ENCODE data around the gene MAPKAPK2.
"Not testable (repeated sequence)": the region's sequence is repeated elsewhere in the genome, so short reads cannot be mapped to it uniquely, and the experiment has no call there.

The MAPKAPK2 gene

DNA sequence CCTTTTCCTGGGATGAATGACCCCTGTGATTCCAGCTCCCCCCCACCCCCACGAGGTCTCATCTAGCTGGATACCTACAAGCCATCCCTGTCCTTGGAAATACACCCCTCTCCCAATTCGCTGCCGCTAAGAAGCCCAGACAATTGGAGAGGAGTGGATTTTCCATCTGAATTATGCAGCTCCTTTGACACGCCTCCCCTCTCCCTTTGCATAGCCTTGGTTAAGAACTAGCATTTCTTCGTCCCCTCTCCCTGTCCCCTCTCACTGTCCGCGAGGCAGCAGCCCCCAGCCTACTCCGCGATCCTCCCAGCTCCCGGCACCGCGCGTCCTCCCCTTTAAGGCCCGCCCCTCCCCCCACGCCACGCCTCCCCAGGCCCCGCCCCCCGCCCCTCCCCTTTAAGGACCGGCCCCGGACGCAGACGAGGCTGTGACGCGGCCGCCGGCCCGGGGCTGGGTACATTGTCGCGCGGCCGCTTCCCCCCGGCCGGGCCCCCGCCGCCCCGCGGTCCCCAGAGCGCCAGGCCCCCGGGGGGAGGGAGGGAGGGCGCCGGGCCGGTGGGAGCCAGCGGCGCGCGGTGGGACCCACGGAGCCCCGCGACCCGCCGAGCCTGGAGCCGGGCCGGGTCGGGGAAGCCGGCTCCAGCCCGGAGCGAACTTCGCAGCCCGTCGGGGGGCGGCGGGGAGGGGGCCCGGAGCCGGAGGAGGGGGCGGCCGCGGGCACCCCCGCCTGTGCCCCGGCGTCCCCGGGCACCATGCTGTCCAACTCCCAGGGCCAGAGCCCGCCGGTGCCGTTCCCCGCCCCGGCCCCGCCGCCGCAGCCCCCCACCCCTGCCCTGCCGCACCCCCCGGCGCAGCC lies at the start of gene MAPKAPK2:
Gene MAPKAPK2 (plus strand): TSS at position 428 of the 856 bp plus-strand sequence. CDS start 325 bp downstream, at position 753.
- DNase-seq (ENCODE audit: low read depth) = no peak

DNA sequence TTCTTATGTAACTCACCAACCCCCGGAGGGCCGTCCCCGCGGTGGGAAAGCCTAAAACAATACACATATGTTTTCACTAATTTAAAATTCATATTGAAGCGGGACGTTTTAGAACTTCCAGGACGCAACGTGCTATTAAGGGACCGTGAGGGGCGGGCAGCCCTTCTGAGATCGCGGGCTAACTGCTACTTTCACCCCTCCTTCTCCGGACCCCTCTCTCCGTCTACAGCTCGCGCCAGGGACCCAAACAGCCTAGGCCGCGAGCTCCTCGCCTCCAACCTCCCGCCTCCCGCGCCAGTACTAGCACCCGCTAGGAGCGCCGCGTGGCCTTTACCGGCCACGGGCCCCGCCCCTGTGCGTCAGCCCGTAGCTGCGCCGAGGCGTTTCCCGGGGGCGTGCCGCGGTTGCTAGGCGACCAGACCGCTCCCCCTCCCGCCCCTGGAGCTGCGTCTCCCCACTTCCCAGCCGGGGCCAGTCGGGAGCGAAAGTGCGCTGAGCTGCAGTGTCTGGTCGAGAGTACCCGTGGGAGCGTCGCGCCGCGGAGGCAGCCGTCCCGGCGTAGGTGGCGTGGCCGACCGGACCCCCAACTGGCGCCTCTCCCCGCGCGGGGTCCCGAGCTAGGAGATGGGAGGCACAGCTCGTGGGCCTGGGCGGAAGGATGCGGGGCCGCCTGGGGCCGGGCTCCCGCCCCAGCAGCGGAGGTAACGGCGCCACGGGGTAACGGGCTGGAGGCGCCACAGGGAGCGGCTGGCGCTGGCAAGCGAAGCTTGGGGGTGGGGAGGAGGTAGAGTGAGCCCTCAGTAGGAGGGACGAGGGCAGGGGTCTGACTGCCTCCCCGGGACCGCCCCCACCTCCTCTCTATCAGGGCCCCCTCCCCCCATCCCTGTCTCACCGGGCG lies 49.4 kb upstream of the MAPKAPK2 start, which contains the start of gene DYRK3:
Gene DYRK3 (plus strand): TSS at position 457 of the 898 bp plus-strand sequence. CDS start 168 bp downstream, at position 625.
- DNase-seq (ENCODE audit: low read depth) = peak; percentile 87

DNA sequence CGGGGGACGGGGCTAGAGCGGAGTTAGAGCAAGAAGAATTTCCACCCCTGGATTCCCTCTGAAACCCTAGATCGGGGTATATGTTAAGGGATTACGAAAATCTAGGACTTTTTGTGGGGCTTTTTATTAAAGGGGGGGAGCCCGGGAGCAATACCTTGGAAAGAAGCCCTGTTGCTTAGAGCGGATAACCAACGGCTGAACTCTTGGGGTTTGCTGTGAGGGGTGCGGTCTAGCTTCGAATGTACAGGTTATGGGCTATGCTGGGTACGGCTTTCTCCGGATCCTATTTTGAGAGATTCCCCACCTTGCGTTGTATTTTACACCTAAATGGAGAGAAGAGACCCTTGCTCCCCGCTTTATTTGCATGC lies 48.7 kb upstream of the MAPKAPK2 start:
- DNase-seq (ENCODE audit: low read depth) = no peak

DNA sequence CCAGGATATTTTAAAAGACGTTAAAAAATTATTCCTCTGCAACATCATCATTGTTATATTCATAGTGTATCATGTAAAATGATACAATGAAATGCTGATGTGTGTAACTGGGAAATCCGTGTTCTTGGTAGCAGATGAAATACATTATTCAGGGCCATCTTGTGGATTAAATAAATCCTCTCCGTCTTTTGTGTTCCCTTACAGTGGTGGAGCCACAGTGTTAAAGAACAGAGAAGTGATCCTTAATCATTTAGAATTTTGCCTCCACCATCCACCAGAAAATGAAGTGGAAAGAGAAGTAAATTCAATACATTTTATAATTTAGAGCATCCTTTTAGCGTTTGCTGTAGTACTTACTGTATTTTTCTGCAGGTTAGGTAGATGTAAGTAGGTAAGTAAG lies 48.0 kb upstream of the MAPKAPK2 start:
- no peak for DNase-seq (ENCODE audit: low read depth)

DNA sequence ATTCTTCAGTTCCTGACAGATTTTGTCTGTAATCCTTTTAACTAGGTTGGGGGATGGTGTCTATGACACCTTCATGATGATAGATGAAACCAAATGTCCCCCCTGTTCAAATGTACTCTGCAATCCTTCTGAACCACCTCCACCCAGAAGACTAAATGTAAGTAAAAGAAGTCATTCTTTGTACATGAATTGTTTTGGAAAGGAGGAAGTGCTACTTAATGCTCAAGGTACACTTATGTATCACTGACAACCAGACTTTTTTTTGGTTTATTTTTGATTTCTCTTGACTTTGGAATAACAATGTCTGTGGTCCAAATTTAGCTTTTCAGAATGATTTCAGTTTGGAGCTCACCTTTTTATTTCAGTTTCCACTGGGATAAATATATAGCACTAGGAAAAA lies 47.1 kb upstream of the MAPKAPK2 start:
- DNase-seq (ENCODE audit: low read depth) = no peak

DNA sequence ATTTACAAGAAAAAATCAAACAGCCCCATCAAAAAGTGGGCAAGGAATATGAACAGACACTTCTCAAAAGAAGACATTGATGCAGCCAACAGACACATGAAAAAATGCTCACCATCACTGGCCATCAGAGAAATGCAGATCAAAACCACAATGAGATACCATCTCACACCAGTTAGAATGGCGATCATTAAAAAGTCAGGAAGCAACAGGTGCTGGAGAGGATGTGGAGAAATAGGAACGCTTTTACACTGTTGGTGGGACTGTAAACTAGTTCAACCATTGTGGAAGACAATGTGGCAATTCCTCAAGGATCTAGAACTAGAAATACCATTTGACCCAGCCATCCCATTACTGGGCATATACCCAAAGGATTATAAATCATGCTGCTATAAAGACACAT lies 42.6 kb upstream of the MAPKAPK2 start:
- DNase-seq (ENCODE audit: low read depth) = not testable (repeated sequence)

DNA sequence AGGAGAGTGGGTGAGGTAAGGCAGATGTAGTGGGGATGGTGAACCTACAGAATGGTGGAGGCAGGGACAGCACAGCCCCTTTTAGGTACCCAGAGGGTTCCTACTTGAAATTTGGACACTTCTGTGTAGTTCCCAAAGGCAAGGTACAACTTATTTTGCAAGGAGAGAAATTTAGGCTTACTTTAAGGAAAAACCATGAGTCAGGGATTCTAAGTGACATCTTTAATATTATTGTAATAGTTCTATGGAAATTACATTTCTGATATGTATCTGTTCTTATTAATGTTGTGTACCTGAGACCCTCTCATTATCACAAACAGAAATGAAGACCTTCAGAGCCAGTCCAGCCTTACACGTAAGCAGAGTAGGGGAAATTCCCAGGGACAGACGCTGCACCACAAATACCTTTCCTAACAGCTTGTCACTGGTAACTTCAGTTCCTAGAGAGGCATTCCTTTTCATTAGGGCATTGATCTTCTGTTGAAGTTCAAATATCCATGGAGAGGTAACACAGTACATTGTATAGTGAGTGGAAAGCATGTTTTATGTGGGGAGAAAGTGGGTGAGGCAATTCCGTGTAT lies 41.5 kb upstream of the MAPKAPK2 start:
- DNase-seq (ENCODE audit: low read depth) = no peak

DNA sequence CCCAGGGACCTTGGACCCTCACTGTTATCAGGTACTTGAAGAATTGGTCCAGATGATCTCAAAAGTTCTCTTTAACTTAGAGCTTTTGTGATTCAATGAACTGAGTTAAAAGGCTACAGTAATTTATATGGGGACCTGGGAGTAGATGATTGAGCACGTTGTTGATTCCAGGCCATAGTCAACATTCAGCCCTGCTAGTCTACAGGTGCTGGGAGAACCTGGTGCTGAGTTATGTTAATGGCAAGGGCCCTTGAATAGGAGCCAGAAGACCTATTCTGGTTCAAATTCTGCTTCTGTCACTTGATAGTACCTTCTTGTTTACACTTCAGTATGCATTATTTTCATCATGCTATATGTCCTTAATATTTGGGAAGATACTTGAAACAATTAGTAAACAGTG lies 38.2 kb upstream of the MAPKAPK2 start:
- DNase-seq (ENCODE audit: low read depth) = no peak

DNA sequence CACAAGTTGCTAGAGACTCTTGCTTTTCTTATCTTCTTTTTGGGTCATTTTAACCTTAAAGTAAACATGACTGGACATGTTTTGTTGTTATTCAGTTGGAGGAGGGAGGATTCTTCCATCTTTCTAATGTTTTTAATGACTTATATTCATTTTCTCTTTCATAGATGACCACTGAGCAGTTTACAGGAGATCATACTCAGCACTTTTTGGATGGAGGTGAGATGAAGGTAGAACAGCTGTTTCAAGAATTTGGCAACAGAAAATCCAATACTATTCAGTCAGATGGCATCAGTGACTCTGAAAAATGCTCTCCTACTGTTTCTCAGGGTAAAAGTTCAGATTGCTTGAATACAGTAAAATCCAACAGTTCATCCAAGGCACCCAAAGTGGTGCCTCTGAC lies 37.5 kb upstream of the MAPKAPK2 start:
- no peak for DNase-seq (ENCODE audit: low read depth)

DNA sequence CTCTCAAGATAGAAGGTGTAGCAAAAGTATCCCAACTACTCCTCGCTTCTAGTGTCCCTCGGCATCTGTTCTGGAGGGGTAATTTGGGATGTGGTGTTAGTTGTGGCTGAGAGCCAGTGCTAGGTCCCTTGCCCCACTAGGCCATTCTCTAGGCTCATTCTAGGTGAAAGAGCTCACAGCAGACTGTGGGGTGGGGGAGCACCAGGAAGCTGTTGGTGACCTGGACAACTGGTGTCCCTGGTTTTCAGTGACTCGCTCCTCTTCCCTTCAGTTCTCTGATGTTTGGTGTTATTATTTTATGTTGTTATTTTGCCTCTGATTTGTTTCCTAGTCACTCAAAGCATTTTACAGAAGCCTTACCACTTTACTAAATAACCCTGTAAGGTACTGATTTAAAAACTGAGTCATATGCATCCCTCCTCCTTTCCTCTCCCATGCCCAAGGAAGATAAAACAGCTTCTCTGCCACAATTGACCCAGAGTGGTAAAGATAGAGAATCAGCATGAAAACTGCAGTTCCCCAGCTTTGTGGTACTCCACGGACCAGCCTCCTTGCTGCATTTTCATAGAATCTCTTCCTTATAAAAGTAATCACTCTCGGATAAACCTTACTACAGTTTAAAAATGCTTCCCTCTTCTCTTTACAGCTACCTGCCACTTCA lies 35.3 kb upstream of the MAPKAPK2 start:
- DNase-seq (ENCODE audit: low read depth) = no peak

DNA sequence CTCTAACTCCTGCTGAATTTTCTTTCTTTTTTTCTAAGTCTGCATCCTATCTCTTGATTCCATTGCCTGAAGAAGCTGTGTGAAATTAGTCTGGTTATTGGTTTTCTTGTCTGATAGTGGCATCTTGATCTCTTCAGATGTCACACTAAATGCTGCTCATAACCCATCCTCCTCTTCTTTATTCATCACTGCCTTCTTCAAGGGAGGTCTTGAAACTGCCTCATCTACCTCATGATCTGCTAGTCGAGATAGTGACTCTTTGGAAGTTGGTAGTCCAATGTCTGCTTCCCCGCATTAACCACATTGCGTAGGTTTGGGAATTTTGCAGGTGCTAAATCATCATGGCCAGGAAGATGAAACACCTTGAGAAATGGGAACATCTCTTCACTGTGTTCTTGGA lies 33.7 kb upstream of the MAPKAPK2 start:
- no peak for DNase-seq (ENCODE audit: low read depth)

DNA sequence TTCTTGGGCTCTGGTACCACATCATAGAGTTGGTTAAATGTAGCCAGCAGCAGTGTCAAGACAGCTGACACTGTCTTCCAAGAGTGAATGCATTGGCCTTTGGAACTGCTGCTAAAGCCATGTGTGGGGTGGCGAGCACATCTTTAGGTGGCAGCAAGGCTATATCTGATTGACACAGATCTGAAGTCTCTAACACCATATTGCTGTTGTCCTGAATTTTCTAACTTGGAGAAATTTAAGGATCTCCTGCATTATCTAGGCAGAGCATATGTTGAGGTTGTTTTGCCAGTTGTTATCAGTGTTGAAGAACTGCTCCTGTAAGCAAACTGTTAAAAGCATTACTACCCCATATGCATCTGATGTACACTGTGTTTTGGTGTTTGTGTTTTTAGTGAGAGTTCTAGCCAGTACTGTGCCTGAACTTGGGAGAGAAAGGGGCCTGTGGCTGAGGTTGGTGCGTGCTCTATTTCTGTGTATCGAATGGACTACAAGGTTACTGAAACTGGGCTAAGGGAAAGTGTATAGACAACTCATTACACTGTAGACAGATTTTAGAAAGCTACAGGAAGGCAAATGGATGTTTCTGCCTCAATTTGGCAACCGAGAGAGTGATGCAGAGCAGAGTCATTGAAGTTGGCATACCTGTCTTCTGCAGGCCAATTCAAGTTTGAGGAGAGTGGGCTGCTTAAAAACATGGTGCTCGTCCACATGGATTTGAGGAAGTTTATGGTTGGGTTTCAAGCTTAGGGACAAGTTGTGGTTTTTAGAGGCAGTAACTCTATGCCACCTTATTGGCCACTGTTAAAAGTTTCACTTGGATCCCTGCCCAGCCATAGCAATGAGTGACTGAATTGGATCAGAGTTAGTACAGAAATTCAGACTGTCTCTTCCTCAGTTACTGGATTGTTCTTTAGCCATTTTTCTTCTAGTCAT lies 32.5 kb upstream of the MAPKAPK2 start:
- DNase-seq (ENCODE audit: low read depth) = no peak

DNA sequence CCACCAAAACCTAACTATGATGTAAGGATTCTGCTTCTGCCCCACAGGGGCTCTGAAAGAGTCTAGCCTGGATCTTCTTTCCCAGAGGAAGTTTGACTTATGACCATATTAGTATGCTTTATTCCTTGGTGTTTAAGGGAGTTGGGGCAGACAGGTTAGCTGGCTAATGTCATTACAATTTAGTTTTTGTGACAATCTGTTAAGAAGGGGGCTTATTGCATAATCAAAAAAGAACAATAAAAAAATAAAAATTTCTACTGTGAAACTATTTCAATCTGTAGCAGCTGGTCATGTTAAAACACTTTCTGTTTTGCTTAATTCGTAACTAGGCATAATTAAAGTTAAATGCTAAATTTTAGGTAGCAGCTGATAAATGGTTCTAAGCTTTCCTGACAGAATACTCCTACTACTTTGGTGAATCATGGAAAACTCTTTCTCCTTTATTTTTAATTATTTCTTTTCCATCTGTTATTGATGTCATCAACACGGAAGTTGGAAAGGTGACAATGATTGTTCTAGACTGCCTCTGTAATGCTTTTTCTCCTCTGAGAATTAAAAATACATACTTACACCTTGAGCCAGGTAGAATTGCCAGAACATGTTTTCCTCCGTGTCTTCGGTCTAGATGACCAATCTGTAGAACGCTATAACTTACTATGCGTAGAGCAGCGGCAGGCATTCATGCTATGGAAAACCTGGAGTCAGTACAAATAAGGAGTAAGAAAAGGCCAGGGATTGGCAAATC lies 30.8 kb upstream of the MAPKAPK2 start:
- DNase-seq (ENCODE audit: low read depth) = no peak

DNA sequence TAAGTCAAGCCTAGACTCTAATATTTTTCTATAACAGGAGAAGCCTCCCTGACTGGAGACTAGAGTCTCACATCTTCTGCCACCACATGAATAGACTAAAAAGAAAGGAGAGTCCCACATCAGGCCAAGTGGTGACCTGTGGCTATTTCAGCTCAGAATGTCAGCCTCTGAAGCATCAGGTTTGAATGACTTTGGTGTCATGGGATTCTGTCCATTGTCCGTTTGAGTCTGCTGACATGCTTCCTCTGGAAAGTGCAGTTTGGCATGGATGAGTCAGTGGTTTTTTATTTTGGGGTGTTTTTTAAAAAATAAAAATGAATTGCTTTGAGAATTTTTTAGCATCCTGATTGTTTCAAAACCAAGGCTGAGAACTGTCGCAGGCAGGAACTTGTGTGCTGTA lies 29.9 kb upstream of the MAPKAPK2 start:
- DNase-seq (ENCODE audit: low read depth) = no peak

DNA sequence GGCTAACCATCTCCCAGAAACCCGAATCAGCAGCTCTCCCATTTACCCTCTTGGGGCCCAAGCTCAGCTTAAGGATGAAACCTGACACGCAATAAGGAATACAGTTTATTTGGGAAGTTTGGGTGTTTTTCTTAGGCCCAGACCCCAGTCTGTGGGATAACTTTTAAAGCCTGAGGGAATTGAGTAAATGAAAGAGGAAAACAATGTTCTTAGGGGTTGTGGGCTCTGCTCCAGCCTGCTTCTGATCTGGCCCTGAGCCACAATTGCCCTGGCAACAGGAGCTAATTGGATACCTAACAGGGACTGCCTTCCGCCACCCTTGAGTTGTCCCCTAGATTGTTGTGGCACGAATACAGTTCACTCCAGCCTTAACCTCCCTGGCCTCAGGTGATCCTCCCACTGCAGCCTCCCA lies 29.2 kb upstream of the MAPKAPK2 start:
- no peak for DNase-seq (ENCODE audit: low read depth)

DNA sequence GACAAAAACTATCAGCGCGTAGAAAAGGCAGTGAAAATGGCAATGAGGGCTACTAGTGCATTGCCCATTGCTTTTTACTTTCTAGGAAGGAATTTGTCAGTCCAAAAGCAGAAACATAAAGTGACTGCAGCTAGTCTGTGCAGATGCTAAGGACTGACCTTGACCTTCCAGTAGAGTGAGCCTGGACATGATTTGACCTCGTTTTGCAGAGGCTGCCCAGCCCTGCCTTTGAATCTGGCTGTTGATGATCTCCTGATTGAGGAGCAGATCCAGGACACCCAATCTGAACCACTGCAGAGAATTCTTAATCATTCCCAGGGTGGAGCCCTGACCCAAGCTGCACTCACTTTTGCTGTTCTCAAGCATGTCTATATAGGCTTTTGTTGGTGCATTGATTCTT lies 27.8 kb upstream of the MAPKAPK2 start:
- DNase-seq (ENCODE audit: low read depth) = no peak

DNA sequence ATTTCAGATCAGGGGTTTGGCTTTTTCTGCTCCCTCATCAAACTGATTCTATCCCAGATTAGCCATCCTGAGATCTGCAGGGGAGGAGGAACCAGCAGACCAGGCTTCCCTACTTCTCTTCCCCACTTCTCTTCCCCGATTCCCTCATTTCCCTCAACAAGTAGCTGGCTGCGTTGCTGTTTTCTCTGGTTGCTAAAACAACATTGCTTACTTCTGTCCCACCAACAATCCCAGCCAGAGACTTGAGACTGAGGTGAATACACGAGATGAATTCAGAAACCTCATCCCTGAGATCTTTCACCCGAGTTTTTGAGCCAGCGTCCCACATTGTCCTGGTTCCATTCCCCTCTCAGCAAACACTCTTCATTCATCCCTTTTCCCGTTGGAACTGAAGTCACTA lies 27.0 kb upstream of the MAPKAPK2 start:
- no peak for DNase-seq (ENCODE audit: low read depth)

DNA sequence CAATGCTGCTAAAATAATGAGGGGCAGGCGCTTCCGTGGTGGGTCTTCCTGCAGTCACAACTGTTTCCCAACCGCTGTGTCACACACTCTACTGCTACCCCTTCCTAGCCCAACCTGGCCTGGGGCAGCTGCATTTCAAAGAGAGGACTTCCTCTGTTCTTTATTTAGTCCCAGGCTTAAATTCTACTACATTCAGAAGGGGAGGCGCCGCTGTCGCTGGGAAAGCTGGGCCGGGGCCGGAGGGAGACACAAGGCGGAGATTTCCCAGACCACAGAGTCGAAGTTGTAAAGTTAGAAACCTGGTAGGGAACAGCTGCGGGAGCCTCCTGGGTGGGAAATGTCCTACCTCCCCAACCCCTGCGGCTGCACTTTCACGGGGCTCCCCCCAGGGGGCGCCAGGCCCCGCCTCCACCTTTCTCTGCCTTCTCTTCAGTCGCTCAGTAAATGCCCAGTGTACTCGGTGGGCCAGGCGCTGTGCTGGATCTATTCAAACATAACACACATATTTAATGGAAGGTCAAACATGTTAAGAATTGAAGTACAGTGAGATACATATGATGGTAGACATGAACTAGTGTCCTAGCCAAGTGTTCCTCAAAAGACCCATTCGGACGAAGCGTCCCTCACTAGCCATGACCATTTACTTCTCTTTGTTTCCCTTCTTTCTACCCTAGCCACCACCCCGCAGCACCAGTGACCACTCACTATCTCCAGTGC lies 26.3 kb upstream of the MAPKAPK2 start:
- no peak for DNase-seq (ENCODE audit: low read depth)

DNA sequence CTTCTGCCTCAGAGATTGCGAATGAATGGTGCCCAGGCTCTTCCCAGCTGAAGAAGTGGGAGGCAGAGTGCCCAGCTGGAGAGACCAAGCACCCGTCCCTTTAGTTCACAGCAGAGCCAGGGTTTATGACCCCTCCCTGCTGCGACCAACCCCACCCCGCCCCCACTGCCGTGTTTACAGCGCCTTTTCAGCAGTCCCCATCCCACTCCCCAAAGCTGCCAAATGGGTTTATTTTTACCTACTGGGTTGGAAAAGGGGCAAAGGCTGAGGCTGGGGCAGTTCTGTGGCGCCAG lies 25.8 kb upstream of the MAPKAPK2 start:
- DNase-seq (ENCODE audit: low read depth) = no peak

DNA sequence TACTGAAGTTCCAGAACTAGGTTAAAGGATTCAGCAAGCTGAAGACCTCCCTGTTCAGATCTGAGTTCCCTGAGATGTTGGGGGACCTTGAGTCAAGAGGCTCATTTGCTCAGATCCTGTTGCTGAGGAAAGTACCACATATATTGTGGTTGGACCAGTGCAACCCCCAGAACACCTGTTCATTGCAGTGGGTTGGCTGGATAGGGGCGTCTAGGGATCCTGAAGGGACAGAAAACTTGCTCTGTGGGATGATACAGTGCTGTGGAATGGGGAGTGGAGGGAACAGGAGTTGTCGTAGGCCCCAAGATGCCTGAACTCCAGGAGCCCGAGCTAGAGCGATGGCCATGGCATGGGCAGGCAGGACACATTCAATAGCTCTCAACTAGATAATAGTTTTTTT lies 24.6 kb upstream of the MAPKAPK2 start:
- no peak for DNase-seq (ENCODE audit: low read depth)

All from stromal cell of bone marrow (primary cell).